ENCODE data around the gene CCDC88C.
A peak's percentile ranks its signal among the peaks of the same experiment; 100 is the strongest.

CCDC88C gene

DNA sequence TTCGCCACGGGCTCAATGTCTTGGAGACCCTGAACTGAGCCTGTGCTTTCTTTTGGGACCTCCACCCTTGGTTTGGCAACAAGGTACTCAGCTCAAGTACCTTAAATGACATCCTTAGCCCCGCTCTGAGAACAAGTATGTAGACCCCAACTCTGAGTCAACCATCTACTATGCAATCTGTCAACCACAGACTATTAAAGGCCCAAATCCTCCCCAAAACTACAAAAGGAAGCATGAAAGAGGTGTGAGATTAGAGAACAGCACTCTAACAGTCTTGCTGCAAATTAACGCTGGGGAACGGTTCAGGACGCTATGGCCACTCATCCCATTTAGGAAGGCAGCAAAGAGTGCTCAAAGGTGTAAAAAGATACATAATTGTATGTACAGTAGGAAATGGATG, 52.1 kb downstream of the CCDC88C start:
- TF ChIP-seq, protein P1, sequence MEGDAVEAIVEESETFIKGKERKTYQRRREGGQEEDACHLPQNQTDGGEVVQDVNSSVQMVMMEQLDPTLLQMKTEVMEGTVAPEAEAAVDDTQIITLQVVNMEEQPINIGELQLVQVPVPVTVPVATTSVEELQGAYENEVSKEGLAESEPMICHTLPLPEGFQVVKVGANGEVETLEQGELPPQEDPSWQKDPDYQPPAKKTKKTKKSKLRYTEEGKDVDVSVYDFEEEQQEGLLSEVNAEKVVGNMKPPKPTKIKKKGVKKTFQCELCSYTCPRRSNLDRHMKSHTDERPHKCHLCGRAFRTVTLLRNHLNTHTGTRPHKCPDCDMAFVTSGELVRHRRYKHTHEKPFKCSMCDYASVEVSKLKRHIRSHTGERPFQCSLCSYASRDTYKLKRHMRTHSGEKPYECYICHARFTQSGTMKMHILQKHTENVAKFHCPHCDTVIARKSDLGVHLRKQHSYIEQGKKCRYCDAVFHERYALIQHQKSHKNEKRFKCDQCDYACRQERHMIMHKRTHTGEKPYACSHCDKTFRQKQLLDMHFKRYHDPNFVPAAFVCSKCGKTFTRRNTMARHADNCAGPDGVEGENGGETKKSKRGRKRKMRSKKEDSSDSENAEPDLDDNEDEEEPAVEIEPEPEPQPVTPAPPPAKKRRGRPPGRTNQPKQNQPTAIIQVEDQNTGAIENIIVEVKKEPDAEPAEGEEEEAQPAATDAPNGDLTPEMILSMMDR (IDR thresholded peaks at IDR 0.05; ENCODE audit: insufficient read depth, low read depth, low read length, missing control alignments) = no peak
- no peak for DNase-seq (ENCODE audit: low read depth)
- H3K4me3 ChIP-seq (ENCODE audit: low read depth, low read length) = no peak overlapping the region

DNA sequence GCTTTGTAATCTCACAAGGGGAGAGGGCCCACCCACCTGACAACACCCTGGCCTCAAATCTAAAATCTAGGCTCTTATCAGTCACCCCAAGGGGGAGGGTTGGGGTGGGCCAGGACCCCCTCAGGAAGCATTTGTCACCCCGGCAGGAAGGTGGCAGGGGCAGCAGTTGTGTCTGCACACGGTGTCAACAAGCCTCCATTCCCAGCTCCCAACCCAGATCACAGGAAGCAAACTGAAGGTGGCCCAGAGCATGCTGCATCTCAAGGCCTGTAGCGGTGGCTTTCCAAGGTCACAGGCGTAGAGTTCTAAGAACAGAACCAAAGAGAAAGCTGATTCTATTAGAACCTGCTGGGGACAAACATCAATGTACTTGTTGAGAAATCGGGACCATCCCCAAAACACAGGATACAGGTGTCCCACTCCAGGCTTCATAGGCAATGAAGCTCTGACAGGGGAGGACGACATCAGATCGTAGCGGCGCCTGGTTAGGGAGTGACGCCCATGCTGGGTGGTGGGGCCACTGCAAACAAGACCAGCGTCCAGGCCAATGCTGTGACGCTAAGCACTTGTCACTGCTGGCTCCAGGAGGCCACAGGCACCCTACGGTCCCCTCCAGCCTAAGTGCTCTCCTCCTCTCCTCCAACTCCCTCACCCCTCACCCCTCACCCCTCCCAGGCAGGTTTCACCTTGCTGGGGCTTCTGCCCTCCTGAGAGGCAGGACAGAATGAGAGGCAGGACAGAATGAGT, 52.9 kb downstream of the CCDC88C start:
- DNase-seq (ENCODE audit: low read depth) = no peak
- TF ChIP-seq, protein P1 (IDR thresholded peaks at IDR 0.05; ENCODE audit: insufficient read depth, low read depth, low read length, missing control alignments) = no peak
- H3K4me3 ChIP-seq (ENCODE audit: low read depth, low read length) = peak overlapping the region; percentile 51

DNA sequence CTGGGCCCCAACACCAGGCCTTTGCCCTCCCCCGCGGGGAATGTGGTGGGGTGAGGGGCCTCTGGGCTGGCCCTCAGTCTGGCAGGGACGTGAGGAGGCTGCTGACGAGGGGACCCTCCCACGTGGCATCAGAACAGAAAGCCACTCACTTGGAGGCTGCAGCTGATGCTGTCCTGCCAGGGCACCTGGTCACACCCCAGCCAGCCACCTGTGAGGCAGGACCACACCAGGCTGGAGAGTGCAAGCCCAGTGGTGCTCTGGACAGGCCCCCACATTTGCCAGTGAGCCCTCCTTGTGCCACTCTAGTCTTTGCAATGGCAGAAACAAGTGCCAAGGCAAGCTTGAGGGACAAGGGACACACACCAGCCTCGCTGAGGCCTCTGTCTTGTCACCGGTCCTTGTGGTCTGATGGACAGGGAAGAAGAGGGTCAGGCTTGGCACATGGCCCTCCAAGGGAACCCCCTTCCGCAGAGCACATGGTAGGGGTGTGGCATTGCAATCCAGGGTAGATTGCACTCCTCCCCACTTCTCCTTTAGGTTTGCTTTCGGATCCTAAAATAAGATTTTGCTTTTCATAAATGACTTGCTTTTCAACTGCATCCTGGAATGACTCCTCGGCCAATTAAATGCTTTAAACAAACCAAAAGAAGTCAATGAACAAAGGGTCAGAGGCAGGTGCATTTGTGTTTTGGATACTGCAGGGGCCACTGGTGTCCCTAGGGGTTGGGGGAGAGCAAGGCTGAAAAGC, 53.7 kb downstream of the CCDC88C start:
- DNase-seq (ENCODE audit: low read depth) = peak; percentile 89
- TF ChIP-seq, protein P1 (IDR thresholded peaks at IDR 0.05; ENCODE audit: insufficient read depth, low read depth, low read length, missing control alignments) = no peak
- H3K4me3 ChIP-seq (ENCODE audit: low read depth, low read length) = peak overlapping the region; percentile 51

DNA sequence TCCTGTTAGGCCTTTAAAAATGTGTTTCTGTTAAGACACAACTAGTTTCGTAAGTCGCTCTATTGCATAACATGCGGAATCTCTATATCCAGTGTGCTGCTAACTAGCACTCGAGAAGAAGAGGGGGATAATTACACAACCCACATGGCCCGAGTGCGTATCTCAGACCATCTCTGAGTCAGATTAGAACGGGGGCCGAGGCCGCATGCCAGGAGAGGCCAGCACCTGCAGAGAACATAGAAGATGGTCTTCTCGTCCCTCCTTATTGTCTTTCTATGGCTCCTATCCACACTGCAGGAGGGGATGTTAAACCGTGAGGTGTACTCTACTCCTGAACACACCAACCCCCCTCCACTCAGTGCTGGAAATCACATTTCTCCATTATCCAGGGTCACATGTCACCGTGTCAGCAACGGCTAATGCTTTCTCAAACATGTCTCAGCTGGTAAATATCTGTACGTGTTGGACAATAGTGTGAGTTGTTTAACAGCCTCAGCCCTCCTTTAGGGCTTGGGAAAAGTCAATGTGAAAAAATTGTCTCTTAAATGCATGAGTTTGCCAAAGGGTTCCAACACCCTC, 56.3 kb downstream of the CCDC88C start:
- H3K4me3 ChIP-seq (ENCODE audit: low read depth, low read length) = no peak overlapping the region
- TF ChIP-seq, protein P1 (IDR thresholded peaks at IDR 0.05; ENCODE audit: insufficient read depth, low read depth, low read length, missing control alignments) = no peak
- DNase-seq (ENCODE audit: low read depth) = no peak

DNA sequence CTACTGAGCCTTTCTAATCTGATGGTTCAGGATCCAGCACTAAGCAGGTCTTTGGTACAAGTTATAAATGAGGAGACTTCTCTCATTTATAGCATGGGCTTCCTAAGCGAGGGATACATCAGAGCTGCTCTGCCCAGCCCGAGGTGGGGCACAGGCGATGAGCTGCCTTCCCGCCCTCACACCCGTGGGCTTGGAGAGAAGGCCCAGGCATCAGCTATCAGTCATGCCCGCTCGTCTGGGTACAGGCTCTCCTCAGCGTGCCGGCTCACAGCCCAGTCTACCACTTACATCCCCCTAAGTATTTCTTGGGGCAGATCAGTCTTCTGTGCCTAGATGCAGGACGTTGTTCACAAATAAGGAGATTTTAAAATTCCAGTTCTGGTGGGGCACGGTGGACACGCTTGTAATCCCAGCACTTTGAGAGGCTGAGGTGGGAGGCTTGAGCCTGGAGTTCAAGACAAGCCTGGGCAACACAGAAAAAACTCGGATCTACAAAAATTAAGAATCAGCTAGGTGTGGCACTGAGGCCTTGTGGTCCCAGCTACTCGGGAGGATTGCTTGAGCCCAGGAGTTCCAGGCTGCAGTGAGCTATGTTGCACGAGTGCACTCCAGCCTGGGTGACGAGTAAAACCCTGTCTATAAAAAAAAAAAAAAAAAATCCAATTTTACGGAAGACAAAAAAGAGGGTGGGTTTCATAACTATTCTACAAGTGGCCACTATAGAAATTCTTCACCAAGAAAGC, 57.0 kb downstream of the CCDC88C start:
- no peak for DNase-seq (ENCODE audit: low read depth)
- no peak overlapping the region for H3K4me3 ChIP-seq (ENCODE audit: low read depth, low read length)
- TF ChIP-seq, protein P1 (IDR thresholded peaks at IDR 0.05; ENCODE audit: insufficient read depth, low read depth, low read length, missing control alignments) = no peak

DNA sequence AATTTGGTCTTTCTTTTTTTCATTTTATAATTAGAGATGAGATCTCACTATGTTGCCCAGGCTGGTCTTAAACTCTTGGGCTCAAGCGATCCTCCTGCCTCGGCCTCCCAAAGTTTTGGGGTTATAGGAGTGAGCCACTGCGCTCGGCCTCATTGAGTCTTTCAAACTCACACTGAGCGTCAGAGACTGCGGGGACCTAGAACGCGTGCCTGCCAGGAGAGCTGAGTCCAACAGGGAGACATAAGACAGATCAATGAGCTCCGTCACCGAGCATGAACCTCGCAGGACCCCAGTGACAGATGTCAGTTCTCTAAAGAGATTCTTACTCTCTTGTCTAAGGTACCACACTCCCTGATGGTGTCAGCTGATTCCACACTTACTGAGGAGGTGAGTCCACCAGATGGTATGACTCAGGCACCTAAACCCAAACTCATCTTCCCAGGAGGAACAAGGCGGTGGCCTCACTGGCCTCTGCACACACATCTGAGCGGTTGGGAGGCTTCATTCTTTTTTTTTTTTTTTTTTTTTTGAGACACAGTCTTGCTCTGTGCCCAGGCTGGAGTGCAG, 58.9 kb downstream of the CCDC88C start:
- TF ChIP-seq, protein P1 (IDR thresholded peaks at IDR 0.05; ENCODE audit: insufficient read depth, low read depth, low read length, missing control alignments) = no peak
- no peak for DNase-seq (ENCODE audit: low read depth)
- H3K4me3 ChIP-seq (ENCODE audit: low read depth, low read length) = no peak overlapping the region

Data from GM12865 (cell line).